Loucy (cell line): ENCODE results near the gene FGFR1OP2.
A peak's percentile ranks its signal among the peaks of the same experiment; 100 is the strongest.

Experiments used
- H2AFZ ChIP-seq: fragments of 200-600 bp; sonication (generic); 2 replicates; pipeline ENCODE4 v1.6.0; 2016; ENCODE audit warnings: antibody characterized with exemption, mild to moderate bottlenecking, low read length, moderate library complexity
- H3F3A ChIP-seq: fragments of 200-600 bp; 2 replicates; pipeline ENCODE4 v1.6.0; 2016; ENCODE audit warnings: antibody characterized with exemption, low read depth, mild to moderate bottlenecking
- H3K27me3 ChIP-seq: fragments of 200-600 bp; sonication (generic); 2 replicates; pipeline ENCODE4 v1.6.1; 2014; ENCODE audit warnings: low read length, mild to moderate bottlenecking; ENCODE audit not compliant: insufficient read depth, poor library complexity, severe bottlenecking
- H3K36me3 ChIP-seq: fragments of 200-600 bp; sonication (generic); 2 replicates; pipeline ENCODE4 v1.6.1; 2016; ENCODE audit warnings: low read length; ENCODE audit not compliant: insufficient read depth
- H3K4me1 ChIP-seq: fragments of 200-600 bp; sonication (generic); 2 replicates; pipeline ENCODE4 v1.5.1; 2014; ENCODE audit warnings: low read length, mild to moderate bottlenecking; ENCODE audit not compliant: insufficient read depth, poor library complexity, severe bottlenecking
- H3K4me2 ChIP-seq: fragments of 200-600 bp; sonication (generic); 2 replicates; pipeline ENCODE4 v1.6.0; 2014; ENCODE audit warnings: antibody characterized with exemption, low read length, low read depth, mild to moderate bottlenecking; ENCODE audit not compliant: poor library complexity, severe bottlenecking
- H3K4me3 ChIP-seq: fragments of 200-600 bp; sonication (generic); 2 replicates; pipeline ENCODE4 v1.5.1; 2014; ENCODE audit warnings: low read length, mild to moderate bottlenecking, mixed read lengths; ENCODE audit not compliant: poor library complexity, severe bottlenecking
- H3K79me2 ChIP-seq: fragments of 200-600 bp; sonication (generic); 2 replicates; pipeline ENCODE4 v1.6.1; 2014; ENCODE audit warnings: low read length; ENCODE audit not compliant: insufficient read depth
- H3K9ac ChIP-seq: fragments of 200-600 bp; sonication (generic); 2 replicates; pipeline ENCODE4 v1.6.0; 2014; ENCODE audit warnings: mild to moderate bottlenecking, low read depth, low read length, moderate library complexity; ENCODE audit not compliant: poor library complexity, severe bottlenecking
- H3K9me2 ChIP-seq: fragments of 200-600 bp; sonication (generic); replicated peaks from 2 replicates; pipeline ENCODE4 v1.6.1; 2016; ENCODE audit warnings: low read depth, low read length, mixed read lengths
- H3K9me3 ChIP-seq: fragments of 200-600 bp; sonication (generic); 2 replicates; pipeline ENCODE4 v1.6.1; 2014; ENCODE audit warnings: mild to moderate bottlenecking, antibody characterized with exemption, low read length, low read depth; ENCODE audit not compliant: insufficient read depth
- H4K20me1 ChIP-seq: fragments of 200-600 bp; sonication (generic); 2 replicates; pipeline ENCODE4 v1.6.0; 2014; ENCODE audit warnings: antibody characterized with exemption, low read length, mild to moderate bottlenecking; ENCODE audit not compliant: insufficient read depth, poor library complexity, severe bottlenecking
- CTCF ChIP-seq: fragments of 200-600 bp; sonication (generic); conservative IDR thresholded peaks from 2 replicates; pipeline ENCODE4 v1.5.1; 2014; ENCODE audit warnings: mild to moderate bottlenecking, antibody characterized with exemption, low read length
- EZH2phosphoT487 ChIP-seq: fragments of 200-600 bp; IDR thresholded peaks from 2 replicates; pipeline ENCODE4 v1.6.1; 2018; ENCODE audit warnings: antibody characterized with exemption, mild to moderate bottlenecking, moderate library complexity, borderline replicate concordance

Gene FGFR1OP2

GRCh38 chr12:27014859-27015729, 76.8 kb downstream of the FGFR1OP2 start:
- Histone ChIP-seq H3K4me1 (peaks cover 75% of the 10 kb centered on the region), H3K27me3 (no peaks in the 10 kb centered on the region), H3K4me2 (peak overlapping the region; percentile 90), H3K9ac (peak overlapping the region; percentile 90), H3F3A (peaks cover 15% of the 10 kb centered on the region), H3K36me3 (no peaks in the 10 kb centered on the region), H2AFZ (peak overlapping the region; percentile 74), H3K4me3 (peak overlapping the region; percentile 92), H3K79me2 (peaks cover 40% of the 10 kb centered on the region), H3K9me2 (no peaks in the 10 kb centered on the region), H4K20me1 (peaks cover 24% of the 10 kb centered on the region), H3K9me3 (no peaks in the 10 kb centered on the region)
- TF ChIP-seq EZH2phosphoT487 (no peak), CTCF (no peak)

- Histone ChIP-seq H3K79me2 (peaks cover 34% of the 10 kb centered on the region), H2AFZ (peak overlapping the region; percentile 74; the same call in 1 of the 2 replicates), H4K20me1 (peaks cover 18% of the 10 kb centered on the region), H3K27me3 (no peaks in the 10 kb centered on the region), H3K4me3 (peak overlapping the region; percentile 92), H3K9me2 (no peaks in the 10 kb centered on the region), H3K4me1 (peaks cover 69% of the 10 kb centered on the region), H3K9me3 (no peaks in the 10 kb centered on the region), H3F3A (peaks cover 15% of the 10 kb centered on the region), H3K36me3 (no peaks in the 10 kb centered on the region), H3K4me2 (peak overlapping the region; percentile 90), H3K9ac (peak overlapping the region; percentile 90)
- TF ChIP-seq CTCF, result peak; percentile 55
- no peak for TF ChIP-seq EZH2phosphoT487
Measured at GRCh38 chr12:27015730-27016076, 77.4 kb downstream of the FGFR1OP2 start.
